Endothelial cell of umbilical vein (primary cell): ENCODE measurements around the gene ATP6V0D1. TPM values are rescaled to one million over a fixed set of nuclear protein-coding genes. Genes with fewer than 3 reads are reported as not detected.

Experiments used
- BruUV-seq: library from RNA; stranded (reverse); fragments of 400-500 nt; replicated peaks from 2 replicates; lab custom pipeline; 2021; lab: Mats Ljungman, UMichigan
- CTCF ChIA-PET: fragments of 300-600, 350-600 bp; sonication (Branson Sonifier 250); formaldehyde crosslinking; loops from one replicate; lab custom pipeline; 2021; ENCODE audit warnings: antibody characterized with exemption, inconsistent platforms; lab: Charles Lee
- POLR2A ChIA-PET: fragments of 300-600, 350-600 bp; sonication (Branson Sonifier 250); formaldehyde crosslinking; loops from one replicate; lab custom pipeline; 2021; ENCODE audit warnings: antibody characterized with exemption, inconsistent platforms; lab: Charles Lee
- DNase-seq: peaks from one replicate; pipeline ENCODE4 v3.0.0-alpha.2; 2011; ENCODE audit warnings: low read depth, low spot score
- FAIRE-seq: peaks from 2 replicates; lab custom pipeline; 2011; peaks lifted over from hg19 to GRCh38; lab: Jason Lieb, UNC
- H2AFZ ChIP-seq: 2 replicates; pipeline ENCODE4 v1.6.0; 2012; ENCODE audit warnings: low read depth, low read length, control low read depth, inconsistent platforms
- H3K27ac ChIP-seq: 2 replicates; pipeline ENCODE4 v1.5.1; 2011; ENCODE audit warnings: low read depth, mild to moderate bottlenecking, control low read depth, low read length, moderate library complexity; ENCODE audit not compliant: insufficient read depth
- H3K27me3 ChIP-seq, 2 experiments: 2 replicates each; pipeline versions ENCODE4 v1.6.0 to v1.6.1; 2011; ENCODE audit warnings: low read length in 2 of 2, mixed read lengths in 1 of 2; ENCODE audit not compliant: control insufficient read depth in 2 of 2, insufficient read depth in 2 of 2
- H3K36me3 ChIP-seq, 2 experiments: 2 replicates in 1 of 2; 3 replicates in 1 of 2; pipeline ENCODE4 v1.5.1; 2011; ENCODE audit warnings: low read length in 2 of 2, mild to moderate bottlenecking in 1 of 2, moderate library complexity in 1 of 2; ENCODE audit not compliant: control insufficient read depth in 2 of 2, insufficient read depth in 2 of 2; ENCODE audit errors: extremely low read depth in 1 of 2
- H3K4me1 ChIP-seq: 3 replicates; pipeline ENCODE4 v1.5.1; 2011; ENCODE audit warnings: mild to moderate bottlenecking, low read length; ENCODE audit not compliant: control insufficient read depth, insufficient read depth; ENCODE audit errors: extremely low read depth
- H3K4me2 ChIP-seq: 2 replicates; pipeline ENCODE4 v1.6.1; 2011; ENCODE audit warnings: low read length, control low read depth, mixed read lengths; ENCODE audit not compliant: insufficient read depth
- H3K4me3 ChIP-seq, 3 experiments: fragments of 200-600 bp in 1 of 3; sonication (generic), shearing (Covaris generic) in 1 of 3; replicated peaks in 1 of 3; 2 replicates each; pipeline ENCODE4 v1.5.1; 2011 to 2016; ENCODE audit warnings: control low read depth in 3 of 3, low read length in 3 of 3, mild to moderate bottlenecking in 2 of 3, inconsistent platforms in 1 of 3, low read depth in 1 of 3, moderate library complexity in 1 of 3; ENCODE audit not compliant: insufficient read depth in 1 of 3
- H3K79me2 ChIP-seq: 2 replicates; pipeline ENCODE4 v1.6.0; 2012; ENCODE audit warnings: low read length, inconsistent platforms; ENCODE audit not compliant: control insufficient read depth, insufficient read depth
- H3K9ac ChIP-seq: replicated peaks from 2 replicates; pipeline ENCODE3; 2011; ENCODE audit warnings: low read length, control low read depth; ENCODE audit not compliant: insufficient read depth; ENCODE audit errors: extremely low read depth
- H3K9me1 ChIP-seq: replicated peaks from 3 replicates; pipeline ENCODE4 v1.6.0; 2011; ENCODE audit warnings: mild to moderate bottlenecking, low read length; ENCODE audit not compliant: control insufficient read depth, insufficient read depth; ENCODE audit errors: extremely low read depth
- H3K9me3 ChIP-seq: replicated peaks from 2 replicates; pipeline ENCODE4 v1.5.1; 2012; ENCODE audit warnings: low read length, inconsistent platforms; ENCODE audit not compliant: control insufficient read depth, insufficient read depth
- H4K20me1 ChIP-seq: replicated peaks from 2 replicates; pipeline ENCODE3; 2011; ENCODE audit warnings: mild to moderate bottlenecking, low read length; ENCODE audit not compliant: control insufficient read depth, insufficient read depth; ENCODE audit errors: extremely low read depth
- CTCF ChIP-seq, 2 donors: IDR thresholded peaks; 1 replicate in 1 of 2; 2 replicates in 1 of 2; pipeline ENCODE4 v1.5.1; 2011; ENCODE audit warnings: low read length in 2 of 2, mild to moderate bottlenecking in 2 of 2, moderate library complexity in 2 of 2, control low read depth in 1 of 2, inconsistent platforms in 1 of 2, low read depth in 1 of 2; ENCODE audit not compliant: insufficient read depth in 1 of 2; ENCODE audit errors: extremely low read depth in 1 of 2
- EZH2 ChIP-seq: IDR thresholded peaks from 2 replicates; pipeline ENCODE4 v1.6.1; 2012; ENCODE audit warnings: borderline replicate concordance, low read depth, mild to moderate bottlenecking, moderate library complexity, low read length, inconsistent platforms; ENCODE audit not compliant: severe bottlenecking
- FOS ChIP-seq: IDR thresholded peaks from 2 replicates; pipeline ENCODE4 v1.6.1; 2011; ENCODE audit warnings: mild to moderate bottlenecking, low read length, moderate library complexity, borderline replicate concordance; ENCODE audit not compliant: insufficient read depth
- GATA2 ChIP-seq: IDR thresholded peaks from 2 replicates; pipeline ENCODE4 v1.7.0; 2011; ENCODE audit warnings: low read depth, mild to moderate bottlenecking, moderate library complexity, mixed read lengths, low read length; ENCODE audit not compliant: insufficient read length, insufficient read depth
- JUN ChIP-seq: IDR thresholded peaks from 2 replicates; pipeline ENCODE4 v1.6.1; 2011; ENCODE audit warnings: borderline replicate concordance, low read depth; ENCODE audit not compliant: insufficient read length, insufficient read depth
- MYC ChIP-seq: IDR thresholded peaks from one replicate; pipeline ENCODE4 v1.6.1; 2011; ENCODE audit warnings: mild to moderate bottlenecking, low read depth, low read length
- POLR2A ChIP-seq: IDR thresholded peaks from 2 replicates; pipeline ENCODE4 v1.6.1; 2012; ENCODE audit warnings: low read depth, mild to moderate bottlenecking, control low read depth, low read length
- POLR2AphosphoS5 ChIP-seq: IDR thresholded peaks from 2 replicates; pipeline ENCODE4 v1.6.1; 2012; ENCODE audit warnings: low read depth, mild to moderate bottlenecking, control low read depth, low read length, moderate library complexity; ENCODE audit not compliant: insufficient read depth
- dilution Hi-C: fragments of 300-500 bp; cut with MboI; formaldehyde crosslinking; loops from one replicate; pipeline ENCODE4 v1.15.0; 2019; ENCODE audit warnings: low sequenced_read_pairs; ENCODE audit not compliant: extremely low pct_ligation_motif_present
- intact Hi-C: fragments of 100-400 bp; cut with micrococcal nuclease; formaldehyde crosslinking; loops from one replicate; pipeline ENCODE4 v1.10.0; 2022
- polyA plus RNA-seq, 4 experiments: library from polyadenylated mRNA; depleted of rRNA in 3 of 4; stranded (reverse) in 3 of 4; unstranded in 1 of 4; fragments of >200 nt; gene quantifications; 2 replicates each; pipeline versions ENCODE4 v1.2.1 to v1.2.3, GENCODE V29; 2011 to 2012; ENCODE audit warnings: missing spikeins in 1 of 4
- total RNA-seq: library from RNA; stranded (reverse); gene quantifications from 2 replicates; pipeline ENCODE4 v1.2.3, GENCODE V29; 2021

ATP6V0D1 gene
- total and polyA plus RNA-seq, 2 donors (not counting 3 experiments of a cell fraction or from before 2014, with no cell fraction given) = 82.8 to 232 TPM

DNA sequence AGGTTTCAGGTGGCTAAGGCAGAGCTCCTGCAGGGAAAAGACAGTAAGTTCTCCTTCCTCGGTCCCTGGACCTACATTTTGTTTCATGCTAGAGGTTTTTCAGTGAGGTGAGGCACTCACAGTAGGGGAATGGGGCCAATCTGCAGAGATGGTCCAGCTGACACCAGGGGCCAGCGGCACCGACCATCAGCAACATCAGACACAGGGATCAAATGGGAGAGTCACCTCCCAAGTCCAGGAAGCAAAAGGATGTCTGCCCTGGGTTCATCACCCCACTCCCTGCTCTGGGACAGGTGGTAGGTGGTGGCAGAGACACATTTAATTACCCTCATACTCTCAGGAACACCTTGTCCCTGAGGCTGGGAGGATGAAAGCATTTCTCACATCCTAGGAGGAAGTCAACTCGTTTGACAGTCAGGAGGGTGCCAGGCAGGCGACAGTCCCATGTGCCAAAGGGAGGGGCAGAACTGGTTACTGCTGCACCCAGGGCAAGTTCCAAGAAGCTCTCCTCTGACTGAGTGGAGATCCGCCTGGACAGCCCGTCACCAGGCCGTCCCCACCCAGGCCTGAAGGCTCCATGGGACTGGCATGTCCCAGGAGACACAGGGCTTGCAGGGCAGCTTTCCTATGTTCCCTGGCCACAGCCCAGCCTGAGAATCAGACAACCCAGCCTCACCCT lies 19.2 kb downstream of the ATP6V0D1 start:
- ChIA-PET POLR2A (no interaction called here), CTCF (interaction anchor here (0.9 to 12.4 kb wide), 6 partner anchors 10 to 201 kb away, joined by 3 to 201 read pairs (median 4); partner anchors contain the start of genes ATP6V0D1 and HSD11B2)
- H4K20me1 ChIP-seq = no peaks in the 10 kb centered on the region
- intact Hi-C loops = no loop called here
- dilution Hi-C loops = no loop called here
- H3K36me3 ChIP-seq = peaks cover 0 to 5% of the 10 kb centered on the region in 2 experiments
- H3K9ac ChIP-seq = no peak overlapping the region
- H2AFZ ChIP-seq = no peak overlapping the region
- FAIRE-seq = no peak
- H3K27ac ChIP-seq = no peak overlapping the region
- DNase-seq = no peak
- H3K27me3 ChIP-seq = no peaks in the 10 kb centered on the region
- peaks cover 17% of the 10 kb centered on the region for H3K4me1 ChIP-seq
- no peaks in the 10 kb centered on the region for H3K9me3 ChIP-seq
- no peak overlapping the region for H3K4me3 ChIP-seq
- H3K4me2 ChIP-seq = no peak overlapping the region
- no TSS peak for BruUV-seq
- TF ChIP-seq GATA2 = no peak
- TF ChIP-seq POLR2A = no peak
- TF ChIP-seq EZH2 = no peak
- no peak for TF ChIP-seq POLR2AphosphoS5
- TF ChIP-seq MYC = no peak
- TF ChIP-seq CTCF (IDR thresholded peaks at IDR 0.05; ENCODE audit: extremely low read depth in 1 of 2, insufficient read depth in 1 of 2, low read depth in 1 of 2, low read length in 2 of 2) = no peak
- TF ChIP-seq JUN = no peak
- TF ChIP-seq FOS = no peak
- no peaks in the 10 kb centered on the region for H3K9me1 ChIP-seq
- peaks cover 10% of the 10 kb centered on the region for H3K79me2 ChIP-seq
